ENCODE measurements around the gene EP400. TPM values are rescaled to one million over a fixed set of nuclear protein-coding genes. Genes with fewer than 3 reads are reported as not detected.
"Not testable (repeated sequence)": the region's sequence is repeated elsewhere in the genome, so short reads cannot be mapped to it uniquely, and the experiment has no call there.

Gene EP400
- total RNA-seq, 8 experiments from 2014 or later = 7.7 to 44.8 (median 17.2) TPM

DNA sequence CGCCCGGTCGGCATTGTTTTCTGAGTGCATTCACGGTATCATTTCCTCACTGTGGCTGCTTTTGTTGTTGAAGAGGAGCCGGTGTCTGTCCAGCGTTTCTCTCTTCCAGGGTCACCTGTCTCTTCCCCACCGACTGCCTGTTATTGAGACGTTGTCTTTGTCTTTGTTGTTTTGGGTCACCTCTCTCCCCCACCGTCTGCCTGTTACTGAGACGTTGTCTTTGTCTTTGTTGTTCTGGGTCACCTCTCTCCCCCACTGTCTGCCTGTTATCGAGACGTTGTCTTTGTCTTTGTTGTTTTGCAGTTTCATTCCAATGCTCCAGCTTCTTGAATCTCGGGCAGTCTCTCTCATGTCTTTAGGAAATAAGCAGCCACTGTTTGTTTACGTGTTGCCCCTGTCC lies 124.5 kb downstream of the EP400 start:
- no peak overlapping the region for H3K27ac ChIP-seq
- no peak for ATAC-seq (replicated peaks in 6 of 8)
- WGBS, 10 experiments = 79 to 100% (median 88%) methylated on average over 3 to 12 of the region's 14 CpGs

GRCh38 chr12:132075026-132075713 lies 125.4 kb downstream of the EP400 start:
- ATAC-seq (replicated peaks in 6 of 8) = no peak
- no peak overlapping the region for H3K27ac ChIP-seq
- no peaks in the 10 kb centered on the region for H3K4me1 ChIP-seq (replicated peaks in 1 of 2)
- in situ Hi-C loops (cut with MboI; ENCODE audit: low pct_unique_long_range_greater_than_20kb in 2 of 9, low sequenced_read_pairs in 9 of 9, unreplicated experiment in 9 of 9) = no loop called here
- no peak overlapping the region for H3K4me3 ChIP-seq
- 57 to 100% (median 90%) methylated on average over 2 to 10 of the region's 15 CpGs; no CpG with 5 or more reads in 1 of the 10 experiments for WGBS, 10 experiments

More for the DNA sequence above, 124.5 kb downstream of the EP400 start:
- Histone ChIP-seq H3K4me3 (no peak overlapping the region), H3K4me1 (replicated peaks in 1 of 2) (no peaks in the 10 kb centered on the region)
- in situ Hi-C loops (cut with MboI; ENCODE audit: low pct_unique_long_range_greater_than_20kb in 2 of 9, low sequenced_read_pairs in 9 of 9, unreplicated experiment in 9 of 9) = no loop called here

DNA sequence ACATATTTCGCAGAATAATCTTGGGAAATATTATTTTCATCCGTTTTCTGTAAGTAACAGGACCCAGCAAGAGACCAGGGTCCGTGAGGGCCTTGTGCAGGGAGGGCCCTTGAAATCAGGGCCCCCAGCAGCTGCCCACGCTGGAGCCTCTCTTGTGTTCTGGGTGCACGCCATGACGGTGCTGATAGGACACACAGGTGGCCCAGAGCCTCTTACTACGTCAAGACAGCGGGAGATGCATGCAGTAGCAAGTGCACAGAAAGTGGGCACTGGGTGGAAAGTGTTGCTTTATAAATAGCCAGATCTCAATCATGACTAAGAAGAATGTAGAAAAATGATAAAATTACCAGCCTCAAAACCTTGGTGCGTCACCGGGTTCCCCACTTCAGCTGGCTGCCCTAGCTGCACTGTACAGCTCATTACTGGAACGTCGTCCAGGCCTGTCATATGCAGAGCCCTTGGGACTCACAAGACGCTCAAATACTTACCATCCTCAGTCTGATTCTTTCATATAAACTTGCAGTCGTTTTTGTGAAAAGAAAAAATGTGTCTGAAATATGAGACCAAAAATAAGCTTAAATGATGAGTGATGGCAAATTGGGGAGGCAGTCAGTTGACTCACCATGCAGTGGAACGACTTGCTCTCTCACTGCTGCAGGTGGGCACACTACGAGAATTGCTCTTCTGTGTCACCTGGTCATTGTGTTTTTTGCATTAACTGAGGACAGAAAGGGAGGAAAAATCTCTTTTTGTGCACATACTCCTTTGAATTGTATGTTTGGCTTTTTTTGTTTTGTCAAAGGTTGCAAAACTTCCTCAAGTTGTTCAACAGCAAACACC lies 126.2 kb downstream of the EP400 start:
- Histone ChIP-seq H3K27ac (no peak overlapping the region), H3K4me1 (replicated peaks in 1 of 2) (no peaks in the 10 kb centered on the region), H3K4me3 (no peak overlapping the region)
- in situ Hi-C loops (cut with MboI; ENCODE audit: low pct_unique_long_range_greater_than_20kb in 2 of 9, low sequenced_read_pairs in 9 of 9, unreplicated experiment in 9 of 9) = no loop called here
- no peak for ATAC-seq (replicated peaks in 6 of 8)
- 69 to 100% (median 91%) methylated on average over 3 to 12 of the region's 16 CpGs for WGBS, 10 experiments

GRCh38 chr12:132076711-132077110 lies 127.0 kb downstream of the EP400 start:
- Histone ChIP-seq H3K4me3 (no peak overlapping the region), H3K27ac (no peak overlapping the region), H3K4me1 (replicated peaks in 1 of 2) (no peaks in the 10 kb centered on the region)
- WGBS, 10 experiments = 80 to 100% (median 92%) methylated on average over 1 to 8 of the region's 10 CpGs; no CpG with 5 or more reads in 1 of the 10 experiments
- ATAC-seq (replicated peaks in 6 of 8) = peak in 2 of 8 experiments; percentile 53 to 73
- in situ Hi-C loops (cut with MboI; ENCODE audit: low pct_unique_long_range_greater_than_20kb in 2 of 9, low sequenced_read_pairs in 9 of 9, unreplicated experiment in 9 of 9) = no loop called here

- in situ Hi-C loops (cut with MboI; ENCODE audit: low pct_unique_long_range_greater_than_20kb in 2 of 9, low sequenced_read_pairs in 9 of 9, unreplicated experiment in 9 of 9) = no loop called here
- WGBS, 10 experiments = 88 to 100% (median 96%) methylated on average over 2 to 24 of the region's 29 CpGs
- H3K4me1 ChIP-seq (replicated peaks in 1 of 2) = no peaks in the 10 kb centered on the region
- no peak overlapping the region for H3K4me3 ChIP-seq
- peak in 1 of 8 experiments; percentile 11 for ATAC-seq (replicated peaks in 6 of 8)
- H3K27ac ChIP-seq = no peak overlapping the region
These were observed 127.8 kb downstream of the EP400 start for GRCh38 chr12:132077322-132078100.

- H3K4me1 ChIP-seq (replicated peaks in 1 of 2) = no peaks in the 10 kb centered on the region
- H3K27ac ChIP-seq = no peak overlapping the region
- in situ Hi-C loops (cut with MboI; ENCODE audit: low pct_unique_long_range_greater_than_20kb in 2 of 9, low sequenced_read_pairs in 9 of 9, unreplicated experiment in 9 of 9) = no loop called here
- no peak overlapping the region for H3K4me3 ChIP-seq
- WGBS, 10 experiments = 43 to 89% (median 63%) methylated on average over 1 to 4 of the region's 6 CpGs; no CpG with 5 or more reads in 4 of the 10 experiments
- ATAC-seq (replicated peaks in 6 of 8) = peak in 1 of 8 experiments; percentile 8
These were observed 128.4 kb downstream of the EP400 start for GRCh38 chr12:132078190-132078589.

DNA sequence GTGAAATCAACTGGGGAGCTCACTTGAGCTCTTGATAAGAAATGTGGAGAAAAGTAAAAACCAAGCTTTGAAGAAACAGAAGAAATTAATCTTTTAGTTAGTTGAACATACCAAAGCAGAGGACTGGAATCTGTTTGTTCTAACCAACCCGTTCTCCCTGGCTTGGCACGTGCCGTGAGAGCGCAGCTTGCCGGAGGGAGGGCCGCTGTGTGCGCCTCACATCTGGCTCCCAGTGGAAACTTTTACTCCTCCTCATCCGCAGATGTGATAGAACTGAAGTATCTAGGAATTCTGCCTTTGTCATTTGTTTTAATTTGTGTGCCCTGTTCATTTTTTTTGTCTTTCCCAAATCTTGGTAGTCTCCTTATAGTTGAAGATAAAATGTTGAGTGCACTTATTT lies 129.5 kb downstream of the EP400 start:
- in situ Hi-C loops (cut with MboI; ENCODE audit: low pct_unique_long_range_greater_than_20kb in 2 of 9, low sequenced_read_pairs in 9 of 9, unreplicated experiment in 9 of 9) = no loop called here
- WGBS, 10 experiments = 54 to 97% (median 84%) methylated on average over 4 to 8 of the region's 8 CpGs; no CpG with 5 or more reads in 2 of the 10 experiments
- H3K27ac ChIP-seq = no peak overlapping the region
- no peak overlapping the region for H3K4me3 ChIP-seq
- peaks cover 0 to 4% of the 10 kb centered on the region in 2 donors for H3K4me1 ChIP-seq (replicated peaks in 1 of 2)
- no peak for ATAC-seq (replicated peaks in 6 of 8)

DNA sequence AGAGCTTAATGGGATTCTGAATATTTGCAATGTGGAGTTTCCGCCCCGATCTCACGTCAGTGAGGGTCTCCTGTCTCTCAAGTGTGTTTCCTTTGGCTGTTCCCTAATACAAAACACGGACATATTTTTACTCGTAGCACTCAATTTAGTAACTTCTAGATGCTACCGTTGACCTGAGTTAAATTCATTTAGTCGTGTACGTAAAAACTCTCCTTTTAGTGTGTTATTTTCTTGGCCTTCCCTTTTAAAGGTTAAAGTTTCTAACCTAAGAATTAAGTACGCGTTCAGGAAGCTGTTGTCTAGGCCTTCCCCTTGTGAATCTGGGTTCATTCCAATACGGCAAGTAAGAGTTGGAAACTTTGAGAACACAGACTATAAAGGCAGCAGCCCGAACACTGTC lies 130.0 kb downstream of the EP400 start:
- peaks cover 0 to 4% of the 10 kb centered on the region in 2 donors for H3K4me1 ChIP-seq (replicated peaks in 1 of 2)
- ATAC-seq (replicated peaks in 6 of 8) = no peak
- no peak overlapping the region for H3K4me3 ChIP-seq
- in situ Hi-C loops (cut with MboI; ENCODE audit: low pct_unique_long_range_greater_than_20kb in 2 of 9, low sequenced_read_pairs in 9 of 9, unreplicated experiment in 9 of 9) = no loop called here
- no peak overlapping the region for H3K27ac ChIP-seq
- 59 to 100% (median 88%) methylated on average over 2 to 12 of the region's 12 CpGs for WGBS, 10 experiments

- ATAC-seq (replicated peaks in 6 of 8); H3K27ac ChIP-seq: not testable (repeated sequence)
These were observed 130.8 kb downstream of the EP400 start for GRCh38 chr12:132080515-132080914.

GRCh38 chr12:132081423-132081822 lies 131.7 kb downstream of the EP400 start:
- H3K4me1 ChIP-seq (replicated peaks in 1 of 2) = peaks cover 7 to 12% of the 10 kb centered on the region in 2 donors
- H3K4me3 ChIP-seq = no peak overlapping the region
- H3K27ac ChIP-seq = no peak overlapping the region
- WGBS, 10 experiments = 87 to 100% (median 88%) methylated on average over 1 to 3 of the region's 9 CpGs; no CpG with 5 or more reads in 6 of the 10 experiments
- in situ Hi-C loops (cut with MboI; ENCODE audit: low pct_unique_long_range_greater_than_20kb in 2 of 9, low sequenced_read_pairs in 9 of 9, unreplicated experiment in 9 of 9) = no loop called here
- no peak for ATAC-seq (replicated peaks in 6 of 8)

More at GRCh38 chr12:132080515-132080914, 130.8 kb downstream of the EP400 start:
- in situ Hi-C loops (cut with MboI; ENCODE audit: low pct_unique_long_range_greater_than_20kb in 2 of 9, low sequenced_read_pairs in 9 of 9, unreplicated experiment in 9 of 9); H3K4me3 ChIP-seq; H3K4me1 ChIP-seq (replicated peaks in 1 of 2): not testable (repeated sequence)
- WGBS, 10 experiments = 63 to 100% (median 92%) methylated on average over 1 to 7 of the region's 7 CpGs; no CpG with 5 or more reads in 4 of the 10 experiments

- ATAC-seq (replicated peaks in 6 of 8) = peak in 3 of 8 experiments; percentile 1 to 30 (median 29)
- WGBS, 10 experiments = 13 to 89% (median 50%) methylated on average over 1 to 5 of the region's 8 CpGs; no CpG with 5 or more reads in 3 of the 10 experiments
- Histone ChIP-seq H3K27ac (peak overlapping the region in 1 of 2 donors; percentile 38), H3K4me1 (replicated peaks in 1 of 2) (peaks cover 7 to 12% of the 10 kb centered on the region in 2 donors), H3K4me3 (peak overlapping the region; percentile 12 to 100 (median 97))
- in situ Hi-C loops (cut with MboI; ENCODE audit: low pct_unique_long_range_greater_than_20kb in 2 of 9, low sequenced_read_pairs in 9 of 9, unreplicated experiment in 9 of 9) = no loop called here
These were observed 133.8 kb downstream of the EP400 start for GRCh38 chr12:132083614-132083940.

GRCh38 chr12:132083941-132084620 lies 134.3 kb downstream of the EP400 start:
- peak; percentile 77 to 94 (median 92) for ATAC-seq (replicated peaks in 6 of 8)
- Histone ChIP-seq H3K27ac (peak overlapping the region; percentile 86 to 94), H3K4me1 (replicated peaks in 1 of 2) (peaks cover 7 to 12% of the 10 kb centered on the region in 2 donors), H3K4me3 (peak overlapping the region; percentile 68 to 100 (median 97))
- in situ Hi-C loops (cut with MboI; ENCODE audit: low pct_unique_long_range_greater_than_20kb in 2 of 9, low sequenced_read_pairs in 9 of 9, unreplicated experiment in 9 of 9) = no loop called here
- WGBS, 10 experiments = no CpG with 5 or more reads among the region's 84 CpGs
